H4 (cell line): Measurements from ENCODE around the gene TLE4. TPM values are rescaled to one million over a fixed set of nuclear protein-coding genes. Genes with fewer than 3 reads are reported as not detected.
"Not testable (repeated sequence)": the region's sequence is repeated elsewhere in the genome, so short reads cannot be mapped to it uniquely, and the experiment has no call there.

ENCODE experiments used
- DNase-seq: peaks from one replicate; pipeline ENCODE4 v3.0.0-alpha.2; 2015; ENCODE audit warnings: low spot score
- total RNA-seq: library from RNA; depleted of rRNA; stranded (reverse); fragments of >200 nt; shearing (Covaris generic); gene quantifications from 2 replicates; pipeline ENCODE4 v1.2.3, GENCODE V29; 2014

The TLE4 gene
- total RNA-seq, 1 experiment from 2014 or later = 27.8 TPM

DNA sequence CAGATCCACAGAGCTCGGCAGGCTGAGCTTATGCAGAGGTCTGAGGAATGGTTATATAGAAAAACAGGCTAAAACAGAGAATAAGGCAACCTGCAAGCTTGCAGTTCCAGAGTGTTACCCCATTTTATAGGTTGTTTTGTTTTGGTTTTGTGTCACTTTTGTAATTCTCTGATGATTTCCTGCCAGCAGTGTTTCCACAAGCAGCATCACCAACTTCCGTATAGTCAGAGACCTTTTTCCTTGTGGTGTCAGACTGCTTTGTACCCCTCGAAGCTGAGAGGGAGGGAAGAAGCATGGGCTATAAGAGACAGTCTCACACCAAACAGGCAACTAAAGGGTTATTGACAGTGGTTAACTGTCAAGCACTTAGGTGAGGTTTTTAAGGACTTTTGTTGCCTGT is 61.8 kb downstream of the TLE4 start:
- DNase-seq = no peak

DNA sequence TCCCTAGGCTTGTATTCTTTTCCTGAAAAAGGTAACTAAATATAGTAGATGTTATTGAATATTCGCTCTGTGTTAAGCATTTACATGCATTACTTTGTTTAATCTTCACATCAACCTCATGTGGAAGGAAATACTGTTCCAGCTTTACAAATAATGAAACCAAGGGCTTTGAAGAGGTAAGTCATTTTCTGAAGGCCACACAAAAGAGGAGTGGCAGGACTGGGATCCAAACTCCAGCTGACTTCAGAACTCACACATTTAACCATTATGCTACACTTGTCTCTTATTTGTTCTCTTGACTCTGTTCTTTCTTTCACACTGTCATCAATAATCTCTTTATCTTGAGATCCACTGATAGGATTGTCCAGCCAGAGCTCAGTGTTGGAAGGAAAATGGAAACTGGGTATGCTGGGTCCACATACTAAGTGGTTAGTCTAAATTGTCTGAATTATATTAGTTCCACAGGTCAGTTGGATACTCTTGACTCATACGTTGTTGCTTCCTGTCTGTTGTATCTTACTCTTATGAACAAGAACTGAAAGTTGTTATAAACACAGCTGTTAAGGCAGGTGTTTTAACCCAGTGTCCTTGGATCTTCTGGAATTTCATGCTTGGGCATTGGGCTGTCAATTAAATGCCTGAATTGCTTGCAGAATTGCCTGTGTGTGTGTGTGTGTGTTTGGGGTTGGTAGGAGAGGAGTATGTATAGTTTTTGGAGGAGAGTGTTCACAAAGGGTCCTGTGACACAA is 65.6 kb downstream of the TLE4 start:
- DNase-seq = no peak

DNA sequence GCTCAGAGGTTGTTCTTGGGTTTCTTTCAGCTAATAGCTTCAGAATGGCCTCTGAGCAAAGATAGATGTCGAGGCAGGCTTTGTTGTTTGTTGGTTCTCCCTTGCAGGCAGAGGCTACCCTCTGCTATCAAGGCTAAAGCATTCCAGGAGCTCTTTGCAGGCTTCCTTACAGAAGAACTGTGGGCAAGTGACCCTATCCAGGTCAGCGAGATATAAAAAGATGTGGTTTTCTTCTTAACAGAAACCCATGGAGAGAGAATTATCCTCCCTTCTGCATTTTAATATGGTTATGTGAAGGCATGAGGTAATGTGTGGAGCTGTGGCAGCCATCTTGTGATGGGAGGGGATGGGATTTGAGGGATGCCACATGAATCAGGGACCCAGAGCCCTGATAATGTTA is 67.0 kb downstream of the TLE4 start:
- DNase-seq = no peak

DNA sequence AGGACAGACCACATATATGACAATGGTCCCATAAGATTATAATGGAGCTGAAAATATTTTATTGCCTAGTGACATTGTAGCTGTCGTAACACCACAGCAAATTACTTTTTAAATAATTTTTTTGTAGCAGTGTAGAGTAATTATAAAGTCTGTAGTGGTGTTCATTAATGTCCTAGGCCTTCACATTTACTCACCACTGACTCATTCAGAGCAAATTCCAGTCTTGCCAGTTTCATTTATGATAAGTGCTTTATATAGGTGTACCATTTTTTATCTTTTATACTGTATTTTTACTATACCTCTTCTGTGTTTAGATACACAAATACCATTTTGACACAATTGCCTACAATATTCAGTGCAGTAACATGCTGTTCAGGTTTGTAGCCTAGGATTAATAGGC is 67.6 kb downstream of the TLE4 start:
- no peak for DNase-seq

DNA sequence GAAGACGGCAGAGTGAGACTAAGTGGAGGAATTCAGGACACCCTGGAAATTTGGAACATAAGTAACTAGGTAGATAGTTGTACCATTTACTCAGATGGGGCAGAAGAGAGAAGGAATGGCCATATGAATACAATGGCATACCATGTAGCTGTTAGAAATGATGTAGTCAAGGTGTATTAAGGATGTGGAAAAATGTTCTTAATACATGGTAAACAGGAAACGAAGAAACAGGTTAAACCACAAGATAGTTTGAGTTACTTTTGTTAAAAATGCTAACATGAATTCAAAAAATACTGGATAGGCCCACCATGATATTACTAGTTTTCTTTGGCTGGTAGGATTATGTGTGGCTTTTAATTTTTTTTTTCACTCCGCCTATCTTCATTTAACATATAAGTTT is 68.3 kb downstream of the TLE4 start:
- DNase-seq = not testable (repeated sequence)

DNA sequence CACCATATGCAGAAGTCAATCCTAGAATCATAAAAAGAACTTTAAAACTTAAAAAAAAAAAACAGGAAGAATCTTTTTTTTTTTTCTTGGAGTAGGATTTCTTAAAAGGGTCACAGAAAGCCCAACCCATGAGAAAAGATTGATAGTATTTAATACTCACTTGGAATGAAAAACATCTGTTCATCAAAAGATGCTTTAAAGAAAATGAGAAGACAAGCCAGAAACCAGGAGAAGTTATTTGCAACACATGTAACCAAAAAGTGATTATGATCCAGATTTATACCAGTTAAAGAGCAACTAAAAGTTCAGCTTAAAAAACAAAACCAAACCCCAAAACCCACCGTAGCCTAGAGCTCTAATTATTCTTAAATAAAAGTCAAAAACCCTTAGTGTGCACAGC is 69.3 kb downstream of the TLE4 start:
- DNase-seq = no peak

DNA sequence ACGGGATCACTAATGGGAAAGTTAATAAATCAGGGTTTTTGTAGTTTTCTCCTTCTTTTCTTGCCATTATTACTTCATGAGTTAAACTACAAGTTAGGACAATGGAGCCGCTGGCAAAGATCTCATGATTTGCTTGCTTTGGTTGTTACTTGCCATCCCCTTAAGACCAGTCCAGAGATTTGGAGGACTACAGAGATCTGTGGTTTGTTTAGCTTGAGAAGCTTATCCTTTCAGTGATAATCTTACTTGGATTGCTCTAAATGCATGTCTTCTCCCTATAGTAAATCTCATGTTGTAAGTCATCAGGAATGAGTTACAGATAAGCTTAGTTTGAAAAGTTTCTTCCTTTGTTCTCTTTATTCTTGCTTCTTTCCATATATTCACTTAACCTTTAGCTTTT is 70.9 kb downstream of the TLE4 start:
- DNase-seq = no peak

DNA sequence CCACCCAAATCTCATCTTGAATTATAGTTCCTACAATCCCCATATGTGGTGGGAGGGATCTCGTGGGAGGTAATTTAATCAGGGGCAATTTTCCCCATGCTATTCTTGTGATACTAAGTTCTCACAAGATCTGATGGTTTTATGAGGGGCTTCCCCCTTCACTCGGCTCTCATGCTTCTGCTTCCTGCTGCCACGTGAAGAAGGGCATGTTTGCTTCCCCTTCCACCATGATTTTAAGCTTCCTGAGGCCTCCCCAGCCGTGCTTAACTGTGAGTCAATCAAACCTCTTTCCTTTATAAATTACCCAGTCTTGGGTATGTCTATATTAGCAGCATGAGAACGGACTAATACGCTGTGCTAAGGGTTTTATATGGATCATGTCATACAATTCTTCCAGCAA is 72.3 kb downstream of the TLE4 start:
- DNase-seq = no peak

DNA sequence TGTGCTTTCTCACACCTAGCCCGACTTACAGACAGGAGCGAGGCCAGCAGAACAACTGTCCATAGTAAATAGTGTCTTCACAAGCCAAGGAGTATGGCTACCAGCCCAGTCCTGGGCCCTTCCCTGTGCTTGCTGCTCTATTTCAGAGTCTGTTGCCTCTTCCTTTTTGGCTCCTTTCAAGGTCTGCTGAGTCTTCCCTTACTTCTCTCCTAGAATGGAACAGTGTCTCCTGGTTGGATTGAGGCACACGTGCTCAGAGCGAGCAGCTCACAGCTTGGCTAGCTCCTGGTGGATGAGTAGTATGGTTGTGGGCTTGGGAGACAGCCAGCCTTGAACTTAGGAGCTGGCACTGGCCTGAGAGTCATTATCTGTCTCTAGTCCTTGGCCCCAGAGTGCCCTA is 72.8 kb downstream of the TLE4 start:
- no peak for DNase-seq

DNA sequence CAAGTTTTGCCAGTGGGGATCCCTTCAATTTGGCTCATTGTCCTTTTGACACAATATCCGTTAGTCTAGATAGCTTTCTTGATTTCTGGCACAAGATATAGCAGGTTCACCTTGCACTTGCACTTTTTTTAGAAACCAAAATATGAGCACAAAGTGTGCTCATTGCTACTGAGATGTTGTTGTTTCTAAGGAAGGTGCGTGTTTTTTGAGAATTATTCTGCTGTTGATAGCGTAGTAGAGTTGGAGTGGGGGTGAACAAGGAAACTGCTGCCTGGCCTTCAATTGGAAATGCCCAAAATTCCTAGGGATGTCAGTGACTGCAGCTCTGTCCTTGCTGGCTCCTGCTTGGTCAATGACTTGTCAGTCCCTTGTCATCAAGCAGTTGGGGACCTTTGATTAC is 73.3 kb downstream of the TLE4 start:
- no peak for DNase-seq

DNA sequence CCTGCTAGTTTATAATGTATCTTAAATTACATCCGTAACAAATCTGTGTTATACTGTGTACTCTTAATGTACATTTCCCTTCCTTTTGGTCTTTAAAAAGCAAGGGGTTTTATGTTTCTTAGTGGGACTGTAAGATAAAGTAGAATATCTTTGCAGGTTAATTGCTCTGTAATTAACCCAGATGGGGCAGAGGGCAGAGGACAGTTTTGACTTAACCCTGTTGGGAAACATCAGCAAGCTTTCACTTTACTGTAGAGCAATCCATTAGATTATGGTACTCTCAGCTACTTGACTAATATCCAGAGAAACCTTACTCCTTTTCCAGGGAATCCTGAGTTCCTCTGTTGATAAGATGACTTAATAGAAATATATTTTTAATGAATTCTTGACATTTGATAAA is 74.3 kb downstream of the TLE4 start:
- DNase-seq = no peak

DNA sequence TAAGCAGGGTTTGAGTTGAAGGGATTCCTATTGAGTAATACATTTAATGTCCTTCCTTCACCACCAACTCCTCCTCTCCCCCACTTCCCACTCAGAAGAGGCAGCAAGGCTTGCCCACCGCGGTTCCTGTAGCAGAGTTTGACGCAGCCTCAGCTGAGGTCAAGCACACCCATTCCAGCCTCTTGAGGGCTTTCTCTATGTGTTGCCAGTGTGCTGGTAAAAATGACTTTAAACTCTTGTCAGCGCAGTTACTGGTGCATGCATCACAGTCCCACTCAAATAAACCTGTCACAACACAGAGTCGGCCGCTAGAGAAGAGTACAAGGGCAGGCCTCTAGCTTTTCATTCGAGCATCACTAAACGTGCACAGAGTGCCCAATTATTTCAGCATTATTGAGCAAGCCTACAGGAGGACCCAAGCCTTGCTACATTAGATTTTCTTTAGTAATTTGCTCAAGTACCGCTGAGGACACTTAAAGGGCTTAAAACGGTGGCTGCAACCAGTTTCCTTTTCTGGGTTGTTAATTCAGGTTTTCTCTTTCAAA is 79.6 kb downstream of the TLE4 start:
- no peak for DNase-seq

DNA sequence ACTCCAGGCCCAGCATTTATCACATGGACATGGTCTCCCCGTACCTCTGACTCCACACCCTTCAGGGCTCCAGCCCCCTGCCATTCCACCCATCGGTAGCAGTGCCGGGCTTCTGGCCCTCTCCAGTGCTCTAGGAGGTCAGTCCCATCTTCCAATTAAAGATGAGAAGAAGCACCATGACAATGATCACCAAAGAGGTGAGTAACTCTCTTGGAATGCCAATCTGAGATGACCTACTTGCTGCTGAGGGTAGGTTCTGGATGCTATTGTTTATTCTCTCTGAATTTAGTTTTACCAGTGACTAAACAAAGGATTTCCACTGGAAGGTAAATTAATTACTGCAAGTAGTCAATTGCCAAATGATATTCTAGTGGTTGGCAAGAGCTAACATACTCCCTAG is 80.8 kb downstream of the TLE4 start:
- no peak for DNase-seq

DNA sequence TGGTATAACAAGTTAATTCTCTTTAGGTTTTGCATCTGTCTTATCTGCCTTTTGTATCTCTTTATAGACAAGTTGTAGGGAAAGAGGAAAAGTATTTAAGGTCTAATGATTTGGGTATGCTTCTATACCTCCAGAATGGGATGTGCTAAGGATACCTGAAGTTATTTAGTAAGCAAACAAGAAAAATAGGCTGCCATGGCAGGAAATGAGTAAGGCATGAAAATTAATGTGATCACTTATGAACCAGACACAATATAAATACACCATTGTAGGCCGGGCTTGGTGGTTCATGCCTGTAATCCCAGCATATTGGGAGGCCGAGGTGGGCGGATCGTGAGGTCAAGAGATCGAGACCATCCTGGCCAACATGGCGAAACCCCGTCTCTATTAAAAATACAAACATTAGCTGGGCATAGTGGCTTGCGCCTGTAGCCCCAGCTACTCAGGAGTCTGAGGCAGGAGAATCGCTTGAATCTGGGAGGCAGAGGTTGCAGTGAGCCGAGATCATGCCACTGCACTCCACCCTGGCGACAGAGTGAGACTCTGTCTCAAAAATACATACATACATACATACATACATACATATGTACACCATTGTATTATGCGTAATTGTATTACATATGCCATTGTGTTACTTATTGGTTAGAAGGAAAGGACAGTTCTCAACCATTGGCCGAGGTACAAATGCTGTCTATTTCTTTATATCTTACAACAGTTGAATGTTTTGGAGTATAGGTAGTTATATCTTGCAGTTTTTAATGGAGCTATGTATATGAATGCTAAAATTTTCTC is 83.0 kb downstream of the TLE4 start:
- DNase-seq = not testable (repeated sequence)

DNA sequence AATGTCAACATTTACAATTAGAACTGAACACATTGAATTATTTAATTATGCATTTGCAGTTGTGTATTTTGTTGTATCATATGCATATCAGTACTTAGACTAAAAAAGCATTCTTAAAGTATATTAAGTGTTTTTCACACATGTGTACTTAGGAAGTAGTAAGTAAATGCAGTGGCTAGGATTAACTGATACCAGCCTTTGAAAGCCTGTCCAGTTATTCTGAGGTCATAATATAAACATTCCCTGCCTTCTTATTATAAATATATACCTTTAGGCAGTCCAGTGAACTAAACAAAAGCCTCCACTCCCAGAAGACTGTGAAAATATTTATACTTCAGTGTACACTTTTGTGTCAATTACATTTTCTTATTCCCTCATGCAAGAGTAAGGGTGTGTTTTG is 83.8 kb downstream of the TLE4 start:
- DNase-seq = no peak

DNA sequence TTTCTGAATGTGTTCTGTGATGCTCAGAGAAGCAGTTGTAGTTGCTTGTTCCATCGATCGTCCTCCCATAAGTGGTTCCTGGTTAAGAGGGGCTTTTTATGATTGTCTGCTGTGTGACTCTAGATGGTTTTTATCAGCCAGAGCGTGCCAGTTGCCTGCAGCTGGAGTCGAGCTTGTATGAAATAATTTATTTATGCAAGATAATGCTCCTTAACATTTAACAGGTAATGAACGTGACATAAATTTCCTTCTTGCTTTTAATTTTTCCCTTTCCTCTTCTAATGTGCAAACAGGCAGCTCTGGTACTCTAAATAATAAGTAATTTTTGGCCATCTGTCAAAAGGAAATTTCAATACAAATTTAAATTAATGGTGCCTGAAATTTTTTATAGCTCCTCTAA is 84.4 kb downstream of the TLE4 start:
- no peak for DNase-seq

DNA sequence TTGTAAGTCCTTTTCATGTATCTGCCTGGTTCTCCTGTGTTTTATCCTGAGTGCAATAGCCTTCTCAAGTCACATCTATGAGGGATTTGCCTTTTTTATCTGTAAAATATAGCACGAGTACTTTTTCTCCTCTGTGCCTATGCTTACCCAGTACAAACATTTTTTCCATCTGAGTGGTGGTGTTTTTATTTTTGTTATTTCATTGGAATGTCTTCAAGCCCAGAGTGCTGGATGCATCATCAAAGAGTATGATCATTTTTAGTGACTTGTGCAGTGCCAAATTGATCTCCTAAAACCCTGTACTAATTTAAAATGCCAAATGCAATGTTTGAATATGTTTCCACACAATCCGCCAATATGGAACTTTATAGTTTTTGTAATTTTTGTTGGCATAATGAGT is 86.1 kb downstream of the TLE4 start:
- no peak for DNase-seq

DNA sequence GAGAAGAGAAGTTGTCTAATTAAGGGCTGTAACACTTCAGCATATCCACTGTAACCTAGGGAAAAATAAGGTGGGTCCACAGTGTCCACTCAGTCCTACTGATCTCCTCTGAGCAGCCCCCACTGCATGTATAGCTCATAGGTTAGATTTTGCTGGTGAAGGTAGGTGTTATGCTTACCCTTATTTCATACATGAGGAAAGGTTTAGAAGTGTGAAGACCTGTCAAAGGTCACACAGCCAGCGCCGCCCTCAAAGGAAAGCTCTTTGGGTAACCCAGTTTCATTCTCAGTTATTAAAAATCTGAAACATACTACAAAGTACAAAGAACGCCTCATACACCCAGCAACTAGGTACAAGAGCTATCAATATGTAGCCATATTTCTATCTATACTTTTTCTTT is 87.2 kb downstream of the TLE4 start:
- no peak for DNase-seq

DNA sequence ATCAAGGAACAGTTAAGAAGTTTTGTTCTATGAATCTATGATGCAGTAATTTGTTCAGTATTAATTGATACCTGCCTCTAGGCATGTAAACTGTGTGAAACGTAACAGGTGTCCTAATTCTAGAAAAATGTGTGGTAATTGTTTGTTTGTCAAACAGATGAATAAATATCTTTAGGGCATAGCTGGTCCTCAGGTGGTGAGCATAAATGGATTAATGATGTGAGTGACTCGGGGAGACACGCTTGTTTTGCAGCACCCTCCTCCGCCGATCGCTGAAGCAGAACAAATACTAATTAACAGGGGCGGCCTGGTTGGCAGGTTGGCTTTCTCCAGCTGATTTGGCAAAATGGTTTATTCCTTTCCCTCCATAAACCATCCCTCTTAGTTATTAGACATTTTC is 88.8 kb downstream of the TLE4 start:
- no peak for DNase-seq

DNA sequence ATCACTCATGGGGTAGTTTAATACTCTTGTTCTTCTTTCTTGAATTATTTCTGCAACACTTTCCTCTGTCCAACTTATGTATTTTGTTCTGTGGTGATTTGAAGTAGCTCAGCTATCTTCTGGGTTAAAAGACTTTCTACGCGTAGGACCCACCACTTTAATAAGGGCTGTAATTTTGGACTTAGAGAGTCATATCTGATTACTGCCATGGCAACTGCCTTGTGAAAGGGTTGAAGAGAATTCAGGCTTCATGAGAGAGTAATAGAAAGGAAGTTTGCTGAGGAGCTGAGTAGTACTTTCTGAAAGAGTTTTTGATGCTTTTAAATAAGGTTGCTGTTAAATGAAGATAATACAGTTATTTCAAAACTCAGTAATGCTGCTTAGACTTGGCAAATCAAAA is 89.5 kb downstream of the TLE4 start:
- DNase-seq = no peak

DNA sequence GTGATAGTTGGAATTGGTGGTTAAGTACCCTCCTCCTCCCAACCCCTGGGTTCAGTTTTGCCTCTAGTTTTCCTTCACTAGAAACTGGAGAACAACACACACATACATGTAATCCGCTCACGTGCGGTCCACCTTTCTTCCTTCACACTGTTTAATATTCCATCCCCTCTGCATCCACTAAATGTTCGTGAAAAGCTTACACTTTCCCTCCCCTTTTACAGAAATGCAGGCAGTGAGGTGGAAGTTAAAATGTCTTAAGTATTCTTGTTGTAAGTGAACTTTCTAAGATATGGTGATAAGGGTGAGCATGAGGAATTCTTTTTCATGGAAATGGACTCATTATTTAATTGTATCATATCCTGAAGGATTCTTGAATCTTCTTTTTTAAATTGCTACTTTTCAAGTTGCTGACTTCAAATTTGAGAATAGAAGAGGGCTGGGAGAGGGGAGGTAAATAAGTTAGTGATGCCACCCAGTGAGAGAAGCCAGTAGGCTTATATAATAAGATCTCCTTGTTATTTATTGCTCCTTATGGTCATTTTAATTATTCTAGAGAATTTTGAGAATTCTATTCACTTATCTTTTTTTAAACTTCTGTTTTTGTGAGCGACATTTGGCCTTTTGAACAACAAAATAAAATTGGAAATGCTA is 90.2 kb downstream of the TLE4 start:
- DNase-seq = no peak

DNA sequence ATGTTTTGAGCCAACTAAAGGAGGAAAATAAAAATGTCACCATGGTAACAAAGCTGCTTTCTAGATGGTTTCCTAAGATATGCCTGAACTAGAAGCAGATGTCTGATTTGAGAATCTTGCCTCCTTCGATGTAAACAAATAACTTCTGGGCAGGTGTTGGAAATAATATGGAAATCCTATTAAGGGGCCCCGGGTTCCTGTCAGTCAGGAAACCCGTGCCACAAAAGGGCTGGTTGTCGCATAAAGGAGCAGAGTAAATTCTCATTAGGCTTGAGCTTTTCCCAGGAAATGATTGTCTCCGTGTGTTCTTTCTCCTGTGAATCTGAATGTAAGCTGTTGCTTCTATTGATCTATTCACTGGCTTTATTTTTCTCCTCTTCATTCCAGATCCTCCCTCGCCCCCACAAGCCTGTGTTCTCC is 90.8 kb downstream of the TLE4 start:
- DNase-seq = no peak

DNA sequence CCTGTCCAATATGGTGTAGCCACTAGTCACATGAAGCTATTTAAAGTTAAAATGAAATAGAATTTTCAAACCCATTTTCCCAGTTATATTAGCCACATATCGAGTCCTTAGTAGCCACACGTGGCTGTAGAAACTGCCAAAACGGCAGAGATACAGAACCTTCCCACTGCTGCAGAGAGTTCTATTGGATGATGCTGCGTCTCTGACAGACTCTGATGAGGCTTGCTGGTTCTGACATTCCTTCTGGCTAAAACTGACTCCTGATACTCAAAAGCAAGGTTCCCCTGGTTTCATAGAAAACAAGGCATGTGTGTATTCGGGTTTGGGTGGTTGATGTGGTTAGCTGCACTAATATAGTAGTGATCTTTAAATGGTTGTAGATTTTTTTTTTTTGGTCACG is 91.5 kb downstream of the TLE4 start:
- DNase-seq = no peak
